GM10248 (cell line): ENCODE measurements around the gene LGI2.

Source experiments
- CTCF ChIA-PET: fragments of 300-600 bp; sonication (Branson Sonifier 250); formaldehyde crosslinking; extraction: SDS; loops from one replicate; lab custom pipeline; 2021; ENCODE audit warnings: antibody characterized with exemption; lab: Yijun Ruan, JAX
- POLR2A ChIA-PET: fragments of 350-650 bp; sonication (Branson Sonifier 250); formaldehyde crosslinking; extraction: SDS; loops from one replicate; lab custom pipeline; 2020; ENCODE audit warnings: antibody characterized with exemption; lab: Yijun Ruan, JAX
- DNase-seq: peaks from one replicate; pipeline ENCODE4 v3.0.0; 2012; ENCODE audit errors: extremely low spot score
- TF ChIP-seq, protein P1 (sequence below): IDR thresholded peaks from 2 replicates; pipeline ENCODE4 v1.5.1; 2012; ENCODE audit warnings: mild to moderate bottlenecking, low read depth; ENCODE audit errors: extremely low read depth, missing control alignments, control extremely low read depth

LGI2 gene

DNA sequence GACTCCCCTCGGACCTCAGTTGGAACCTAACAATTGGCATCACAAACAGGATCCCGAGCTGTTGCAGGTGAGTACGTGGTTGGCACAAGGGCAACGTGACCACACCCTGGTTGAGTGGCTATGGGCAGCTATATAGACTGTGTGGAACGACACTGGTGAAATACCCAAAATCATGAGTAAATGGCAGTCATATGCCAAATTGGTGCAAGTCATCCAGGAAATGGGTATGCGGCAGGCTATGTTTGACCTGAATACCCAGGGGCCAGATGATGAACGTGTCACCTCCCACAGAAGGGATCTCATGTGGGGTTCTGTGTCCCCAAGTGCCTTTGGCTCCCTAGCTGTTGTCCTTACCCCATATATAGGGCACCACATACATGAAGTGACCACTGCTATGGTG is 64.7 kb downstream of the LGI2 start:
- ChIA-PET POLR2A (no interaction called here), CTCF (interaction anchor here (1.4 kb wide), 1 partner anchor 14 kb away, joined by 4 read pairs; no protein-coding TSS in a partner anchor)
- TF ChIP-seq, protein P1, sequence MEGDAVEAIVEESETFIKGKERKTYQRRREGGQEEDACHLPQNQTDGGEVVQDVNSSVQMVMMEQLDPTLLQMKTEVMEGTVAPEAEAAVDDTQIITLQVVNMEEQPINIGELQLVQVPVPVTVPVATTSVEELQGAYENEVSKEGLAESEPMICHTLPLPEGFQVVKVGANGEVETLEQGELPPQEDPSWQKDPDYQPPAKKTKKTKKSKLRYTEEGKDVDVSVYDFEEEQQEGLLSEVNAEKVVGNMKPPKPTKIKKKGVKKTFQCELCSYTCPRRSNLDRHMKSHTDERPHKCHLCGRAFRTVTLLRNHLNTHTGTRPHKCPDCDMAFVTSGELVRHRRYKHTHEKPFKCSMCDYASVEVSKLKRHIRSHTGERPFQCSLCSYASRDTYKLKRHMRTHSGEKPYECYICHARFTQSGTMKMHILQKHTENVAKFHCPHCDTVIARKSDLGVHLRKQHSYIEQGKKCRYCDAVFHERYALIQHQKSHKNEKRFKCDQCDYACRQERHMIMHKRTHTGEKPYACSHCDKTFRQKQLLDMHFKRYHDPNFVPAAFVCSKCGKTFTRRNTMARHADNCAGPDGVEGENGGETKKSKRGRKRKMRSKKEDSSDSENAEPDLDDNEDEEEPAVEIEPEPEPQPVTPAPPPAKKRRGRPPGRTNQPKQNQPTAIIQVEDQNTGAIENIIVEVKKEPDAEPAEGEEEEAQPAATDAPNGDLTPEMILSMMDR = no peak
- no peak for DNase-seq

DNA sequence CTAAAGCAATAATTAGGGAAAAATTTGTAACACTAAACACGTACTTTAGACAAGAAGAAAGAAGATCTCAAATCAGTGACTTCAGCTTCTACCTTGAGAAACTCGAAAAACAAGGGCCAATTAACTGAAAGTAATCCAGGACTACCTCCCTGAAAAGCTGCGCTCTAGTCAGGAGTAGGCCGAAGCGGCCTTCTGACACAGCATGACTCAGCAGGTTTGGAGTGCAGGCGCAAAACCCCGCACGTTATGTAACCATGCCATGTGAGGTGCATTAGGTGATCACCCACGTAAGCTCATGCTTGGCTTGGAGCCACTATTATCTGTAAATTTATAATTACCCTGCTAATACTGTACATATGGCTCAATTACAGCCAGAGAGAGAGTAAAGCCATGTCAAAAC is 65.1 kb downstream of the LGI2 start:
- POLR2A ChIA-PET = no interaction called here
- TF ChIP-seq, protein P1 = no peak
- no peak for DNase-seq
- CTCF ChIA-PET = interaction anchor here (1.4 kb wide), 1 partner anchor 14 kb away, joined by 4 read pairs; no protein-coding TSS in a partner anchor

DNA sequence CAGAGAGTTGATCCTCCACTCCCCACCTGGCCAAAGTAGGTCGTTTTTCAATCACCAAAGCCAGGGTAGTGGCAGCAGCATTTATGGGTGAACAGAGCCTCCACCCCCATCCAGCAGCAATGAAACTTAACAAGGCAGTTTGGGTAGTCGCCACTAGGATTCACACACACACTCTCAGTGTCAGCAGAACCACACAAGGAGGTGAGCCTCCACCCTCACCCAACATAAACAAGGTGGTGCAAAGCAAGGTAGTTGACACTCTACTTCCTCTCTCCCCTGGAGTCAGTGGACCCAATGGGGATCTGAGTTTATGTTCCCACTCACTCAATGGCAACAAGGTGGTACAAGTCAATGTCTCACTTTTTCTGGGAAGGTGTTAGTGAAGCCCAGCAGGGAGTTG is 67.5 kb downstream of the LGI2 start:
- no peak for DNase-seq
- CTCF ChIA-PET = no interaction called here
- TF ChIP-seq, protein P1 = no peak
- POLR2A ChIA-PET = no interaction called here

DNA sequence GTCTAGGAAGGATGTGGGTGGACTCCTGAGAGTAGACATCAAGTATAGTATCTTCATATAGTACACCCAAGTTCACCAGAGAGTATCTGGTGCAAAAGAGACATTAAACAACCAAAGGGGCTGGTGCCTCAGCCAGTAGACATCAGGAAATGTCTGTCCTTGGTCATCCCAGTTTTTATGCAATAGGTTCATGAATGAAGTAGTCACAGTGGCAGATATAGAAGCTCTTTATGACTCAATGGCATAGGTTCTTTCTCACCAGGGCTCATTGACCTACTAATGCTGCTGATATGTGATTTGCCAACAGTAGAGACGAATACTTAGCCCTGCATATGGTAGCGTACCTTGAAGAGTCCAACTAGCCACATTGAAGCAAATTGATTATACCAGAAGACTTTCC is 72.9 kb downstream of the LGI2 start:
- no peak for DNase-seq
- CTCF ChIA-PET = no interaction called here
- TF ChIP-seq, protein P1 = no peak
- POLR2A ChIA-PET = no interaction called here

DNA sequence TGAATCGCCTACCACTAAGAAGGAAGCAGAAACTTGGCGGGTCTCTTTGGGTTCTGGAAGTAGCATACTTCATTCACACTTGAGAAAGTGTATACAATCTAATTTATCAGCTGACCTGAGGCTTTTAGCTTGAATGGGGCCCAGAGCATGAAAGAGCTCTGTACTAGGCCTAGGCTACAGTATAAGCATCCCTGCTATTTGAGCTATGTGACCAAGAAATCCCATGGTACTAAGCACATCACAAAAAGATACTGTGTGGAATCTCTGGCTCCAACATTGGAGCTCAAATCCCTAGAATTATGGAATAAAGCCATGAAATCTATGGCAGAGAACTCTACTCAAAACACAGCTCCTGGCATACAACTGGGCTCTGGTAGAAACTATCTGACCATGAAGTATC is 74.0 kb downstream of the LGI2 start:
- no peak for DNase-seq
- ChIA-PET POLR2A (no interaction called here), CTCF (interaction anchor here (0.9 to 1.9 kb wide), 3 partner anchors 13 to 24 kb away, joined by 3 to 9 read pairs (median 5); no protein-coding TSS in a partner anchor)
- TF ChIP-seq, protein P1 = no peak

DNA sequence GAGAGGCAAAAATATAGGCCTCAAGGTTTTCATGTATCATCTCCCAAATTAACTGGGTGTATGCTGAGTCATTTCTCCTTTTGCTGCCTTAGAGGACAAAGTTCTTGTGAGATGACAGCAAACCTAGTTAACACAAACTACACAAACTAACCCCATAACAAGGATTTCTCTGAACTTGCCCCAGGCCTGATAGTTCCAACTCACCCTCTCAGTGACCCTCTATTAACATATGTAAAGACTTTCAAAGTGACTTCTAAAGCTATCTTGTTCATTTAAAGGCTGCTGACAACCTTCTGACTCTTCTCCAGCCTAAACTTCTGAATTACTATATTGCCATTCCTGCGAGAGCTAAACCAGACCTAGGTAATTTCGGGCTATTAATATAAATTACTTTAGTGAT is 74.7 kb downstream of the LGI2 start:
- ChIA-PET CTCF (interaction anchor here (1.0 to 1.9 kb wide), 2 partner anchors 17 to 24 kb away, joined by 5 to 9 read pairs; no protein-coding TSS in a partner anchor), POLR2A (no interaction called here)
- DNase-seq = no peak
- TF ChIP-seq, protein P1 = no peak
